ENCODE results near the gene RFXANK. TPM values are rescaled to one million over a fixed set of nuclear protein-coding genes. Genes with fewer than 3 reads are reported as not detected.
"Not testable (repeated sequence)": the region's sequence is repeated elsewhere in the genome, so short reads cannot be mapped to it uniquely, and the experiment has no call there.

Gene RFXANK
- total and polyA plus RNA-seq, 9 of the 15 experiments (the other 6 are each of a cell fraction or from before 2014, with no cell fraction given): 68.6 to 181 (median 150) TPM

GRCh38 chr19:19148504-19148903 is 43.6 kb upstream of the RFXANK start:
- H3K27ac ChIP-seq (ENCODE audit: extremely low read depth, low read depth, low read length); H3K9me3 ChIP-seq (replicated peaks; ENCODE audit: control insufficient read depth, insufficient read depth, low read depth, low read length); CTCF ChIA-PET (ENCODE audit: low intra/inter-chr PET ratio); BruUV-seq (replicated peaks); DNase-seq (ENCODE audit: extremely low read depth in 1 of 4, low spot score in 3 of 4); H3K9ac ChIP-seq (ENCODE audit: insufficient read depth in 1 of 2, low read depth in 2 of 2, low read length in 2 of 2); FAIRE-seq; H3K9me1 ChIP-seq (ENCODE audit: control insufficient read depth, insufficient read depth, low read length); intact Hi-C loops (cut with micrococcal nuclease); H2AFZ ChIP-seq (ENCODE audit: low read depth, low read length); H3K79me2 ChIP-seq (ENCODE audit: control insufficient read depth, insufficient read depth, low read length); H3K27me3 ChIP-seq (ENCODE audit: control insufficient read depth in 2 of 2, insufficient read depth in 2 of 2, low read length in 2 of 2); H3K4me2 ChIP-seq (ENCODE audit: insufficient read depth, low read length); H4K20me1 ChIP-seq (replicated peaks; ENCODE audit: control insufficient read depth, insufficient read depth, low read length); ATAC-seq; in situ Hi-C loops (cut with MboI); H3K4me3 ChIP-seq; H3K36me3 ChIP-seq (ENCODE audit: control insufficient read depth, insufficient read depth, low read length): not testable (repeated sequence)
- POLR2A ChIA-PET: interaction anchor here (0.8 kb wide), 1 partner anchor 22 kb away, joined by 3 read pairs; the partner anchor contains the start of gene MEF2B
- peaks cover 0 to 22% of the 10 kb centered on the region in 2 experiments; a peak in 2 of 5 replicates for H3K4me1 ChIP-seq (replicated peaks in 1 of 2; ENCODE audit: control insufficient read depth in 2 of 2, insufficient read depth in 2 of 2, low read length in 2 of 2)
- peak; percentile 19; the same call in 1 of the 2 replicates for TF ChIP-seq ZNF121 (CRISPR knock-in tag; conservative IDR thresholded peaks at IDR 0.05)
- 78% methylated on average over 8 of the region's 8 CpGs for WGBS (ENCODE audit: insufficient coverage, low coverage, missing lambda C conversion rate)

DNA sequence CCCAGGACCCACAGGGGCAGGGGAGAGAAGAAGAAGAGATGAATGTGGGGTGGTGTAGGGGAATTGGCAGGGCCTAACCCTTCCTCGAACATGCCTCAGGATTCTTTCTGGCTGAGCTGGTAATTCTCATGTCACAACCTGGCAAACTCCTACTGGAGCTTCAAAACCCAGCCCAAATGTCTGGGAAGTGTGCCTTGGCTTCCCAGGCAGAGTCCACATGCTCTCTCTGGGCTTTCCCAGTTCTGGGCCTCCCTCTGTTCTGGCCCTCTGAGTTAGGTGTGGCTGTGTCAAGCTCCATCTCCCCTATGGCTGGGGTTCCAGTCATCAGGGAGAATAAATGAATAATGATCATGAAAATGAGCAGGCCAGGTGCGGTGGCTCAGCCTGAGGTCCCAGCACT is 42.6 kb upstream of the RFXANK start:
- Histone ChIP-seq H3K4me1 (replicated peaks in 1 of 2; ENCODE audit: control insufficient read depth in 2 of 2, insufficient read depth in 2 of 2, low read length in 2 of 2) (peaks cover 0 to 22% of the 10 kb centered on the region in 2 experiments; a peak in 2 of 5 replicates), H3K36me3 (ENCODE audit: control insufficient read depth, insufficient read depth, low read length) (no peaks in the 10 kb centered on the region), H3K9ac (ENCODE audit: insufficient read depth in 1 of 2, low read depth in 2 of 2, low read length in 2 of 2) (peak overlapping the region in 1 of 2 experiments; percentile 41; a peak in 1 of 4 replicates), H4K20me1 (replicated peaks; ENCODE audit: control insufficient read depth, insufficient read depth, low read length) (no peaks in the 10 kb centered on the region), H3K27me3 (ENCODE audit: control insufficient read depth in 2 of 2, insufficient read depth in 2 of 2, low read length in 2 of 2) (no peaks in the 10 kb centered on the region), H3K4me3 (no peak overlapping the region), H3K79me2 (ENCODE audit: control insufficient read depth, insufficient read depth, low read length) (no peaks in the 10 kb centered on the region), H3K9me3 (replicated peaks; ENCODE audit: control insufficient read depth, insufficient read depth, low read depth, low read length) (no peaks in the 10 kb centered on the region), H3K27ac (ENCODE audit: extremely low read depth, low read depth, low read length) (no peak overlapping the region), H2AFZ (ENCODE audit: low read depth, low read length) (no peak overlapping the region), H3K4me2 (ENCODE audit: insufficient read depth, low read length) (no peak overlapping the region), H3K9me1 (ENCODE audit: control insufficient read depth, insufficient read depth, low read length) (no peaks in the 10 kb centered on the region)
- no TSS peak for BruUV-seq (replicated peaks)
- in situ Hi-C loops (cut with MboI): no loop called here
- ATAC-seq (no peak), FAIRE-seq (no peak), DNase-seq (ENCODE audit: extremely low read depth in 1 of 4, low spot score in 3 of 4) (no peak)
- intact Hi-C loops (cut with micrococcal nuclease): no loop called here
- 22% methylated on average over 1 of the region's 2 CpGs for WGBS (ENCODE audit: insufficient coverage, low coverage, missing lambda C conversion rate)
- no peak for TF ChIP-seq RAD21 (CRISPR knock-in tag; conservative IDR thresholded peaks at IDR 0.05 in 1 of 2, IDR thresholded peaks at IDR 0.05 in 1 of 2)
- no peak for TF ChIP-seq ZBTB17 (CRISPR knock-in tag; IDR thresholded peaks at IDR 0.05)
- ChIA-PET CTCF (ENCODE audit: low intra/inter-chr PET ratio) (no interaction called here), POLR2A (no interaction called here)

Data from K562 (cell line).